Measurements from ENCODE around the gene HERPUD1. TPM values are rescaled to one million over a fixed set of nuclear protein-coding genes. Genes with fewer than 3 reads are reported as not detected.

The HERPUD1 gene
- total and polyA plus RNA-seq, 2 of the 13 experiments (the other 11 are each of a cell fraction or from before 2014, with no cell fraction given): 96.2 to 323 TPM

GRCh38 chr16:56988948-56989945 is 57.3 kb downstream of the HERPUD1 start, which contains the start of gene NLRC5 (continued):
- no peak for TF ChIP-seq PRMT3 (CRISPR knock-in tag; IDR thresholded peaks at IDR 0.05; ENCODE audit: borderline replicate concordance, low read depth)
- 0 out of 2 replicates have a peak, but pooled peaks have one; percentile 76 for TF ChIP-seq ZXDC (CRISPR knock-in tag; IDR thresholded peaks at IDR 0.05)
- TF ChIP-seq ZNF570 (CRISPR knock-in tag; IDR thresholded peaks at IDR 0.05; ENCODE audit: borderline replicate concordance): no peak
- TF ChIP-seq ZNF280D (CRISPR knock-in tag; IDR thresholded peaks at IDR 0.05): peak; percentile 89
- TF ChIP-seq, protein P1, sequence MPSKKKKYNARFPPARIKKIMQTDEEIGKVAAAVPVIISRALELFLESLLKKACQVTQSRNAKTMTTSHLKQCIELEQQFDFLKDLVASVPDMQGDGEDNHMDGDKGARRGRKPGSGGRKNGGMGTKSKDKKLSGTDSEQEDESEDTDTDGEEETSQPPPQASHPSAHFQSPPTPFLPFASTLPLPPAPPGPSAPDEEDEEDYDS (CRISPR knock-in tag; IDR thresholded peaks at IDR 0.05): 0 out of 2 replicates have a peak, but pooled peaks have one; percentile 19
- TF ChIP-seq MTF2 (CRISPR knock-in tag; IDR thresholded peaks at IDR 0.05; ENCODE audit: borderline replicate concordance): peak; percentile 79; the same call in 1 of the 2 replicates
- TF ChIP-seq, protein P2, sequence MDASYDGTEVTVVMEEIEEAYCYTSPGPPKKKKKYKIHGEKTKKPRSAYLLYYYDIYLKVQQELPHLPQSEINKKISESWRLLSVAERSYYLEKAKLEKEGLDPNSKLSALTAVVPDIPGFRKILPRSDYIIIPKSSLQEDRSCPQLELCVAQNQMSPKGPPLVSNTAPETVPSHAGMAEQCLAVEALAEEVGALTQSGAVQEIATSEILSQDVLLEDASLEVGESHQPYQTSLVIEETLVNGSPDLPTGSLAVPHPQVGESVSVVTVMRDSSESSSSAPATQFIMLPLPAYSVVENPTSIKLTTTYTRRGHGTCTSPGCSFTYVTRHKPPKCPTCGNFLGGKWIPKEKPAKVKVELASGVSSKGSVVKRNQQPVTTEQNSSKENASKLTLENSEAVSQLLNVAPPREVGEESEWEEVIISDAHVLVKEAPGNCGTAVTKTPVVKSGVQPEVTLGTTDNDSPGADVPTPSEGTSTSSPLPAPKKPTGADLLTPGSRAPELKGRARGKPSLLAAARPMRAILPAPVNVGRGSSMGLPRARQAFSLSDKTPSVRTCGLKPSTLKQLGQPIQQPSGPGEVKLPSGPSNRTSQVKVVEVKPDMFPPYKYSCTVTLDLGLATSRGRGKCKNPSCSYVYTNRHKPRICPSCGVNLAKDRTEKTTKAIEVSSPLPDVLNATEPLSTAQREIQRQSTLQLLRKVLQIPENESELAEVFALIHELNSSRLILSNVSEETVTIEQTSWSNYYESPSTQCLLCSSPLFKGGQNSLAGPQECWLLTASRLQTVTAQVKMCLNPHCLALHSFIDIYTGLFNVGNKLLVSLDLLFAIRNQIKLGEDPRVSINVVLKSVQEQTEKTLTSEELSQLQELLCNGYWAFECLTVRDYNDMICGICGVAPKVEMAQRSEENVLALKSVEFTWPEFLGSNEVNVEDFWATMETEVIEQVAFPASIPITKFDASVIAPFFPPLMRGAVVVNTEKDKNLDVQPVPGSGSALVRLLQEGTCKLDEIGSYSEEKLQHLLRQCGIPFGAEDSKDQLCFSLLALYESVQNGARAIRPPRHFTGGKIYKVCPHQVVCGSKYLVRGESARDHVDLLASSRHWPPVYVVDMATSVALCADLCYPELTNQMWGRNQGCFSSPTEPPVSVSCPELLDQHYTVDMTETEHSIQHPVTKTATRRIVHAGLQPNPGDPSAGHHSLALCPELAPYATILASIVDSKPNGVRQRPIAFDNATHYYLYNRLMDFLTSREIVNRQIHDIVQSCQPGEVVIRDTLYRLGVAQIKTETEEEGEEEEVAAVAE (CRISPR knock-in tag; IDR thresholded peaks at IDR 0.05; ENCODE audit: borderline replicate concordance): peak; percentile 37; the same call in 1 of the 2 replicates
- peak; percentile 93 for TF ChIP-seq ZNF512B (CRISPR knock-in tag; IDR thresholded peaks at IDR 0.05; ENCODE audit: borderline replicate concordance)
- TF ChIP-seq ZNF337 (CRISPR knock-in tag; IDR thresholded peaks at IDR 0.05; ENCODE audit: borderline replicate concordance, low read depth): peak; percentile 85; the same call in 1 of the 2 replicates
- peak; percentile 95 for TF ChIP-seq KMT2B (CRISPR knock-in tag; IDR thresholded peaks at IDR 0.05)
- TF ChIP-seq ZNF775 (CRISPR knock-in tag; IDR thresholded peaks at IDR 0.05; ENCODE audit: borderline replicate concordance): no peak
- peak; percentile 53; the same call in 1 of the 2 replicates for TF ChIP-seq RBFOX2 (IDR thresholded peaks at IDR 0.05; ENCODE audit: low read depth, low read length)
